Stimulated activated CD8-positive, alpha-beta memory T cell treated with anti-CD3 and anti-CD28 coated beads, Interleukin-15, amount 100 ng/mL, for 1 hour (primary cell): ENCODE data around the gene ZNF446.
"Not testable (repeated sequence)": the region's sequence is repeated elsewhere in the genome, so short reads cannot be mapped to it uniquely, and the experiment has no call there.

Source experiments
- DNase-seq: peaks from one replicate; pipeline ENCODE4 v3.0.0-alpha.2; 2020; ENCODE audit warnings: low read depth

ZNF446 gene

DNA sequence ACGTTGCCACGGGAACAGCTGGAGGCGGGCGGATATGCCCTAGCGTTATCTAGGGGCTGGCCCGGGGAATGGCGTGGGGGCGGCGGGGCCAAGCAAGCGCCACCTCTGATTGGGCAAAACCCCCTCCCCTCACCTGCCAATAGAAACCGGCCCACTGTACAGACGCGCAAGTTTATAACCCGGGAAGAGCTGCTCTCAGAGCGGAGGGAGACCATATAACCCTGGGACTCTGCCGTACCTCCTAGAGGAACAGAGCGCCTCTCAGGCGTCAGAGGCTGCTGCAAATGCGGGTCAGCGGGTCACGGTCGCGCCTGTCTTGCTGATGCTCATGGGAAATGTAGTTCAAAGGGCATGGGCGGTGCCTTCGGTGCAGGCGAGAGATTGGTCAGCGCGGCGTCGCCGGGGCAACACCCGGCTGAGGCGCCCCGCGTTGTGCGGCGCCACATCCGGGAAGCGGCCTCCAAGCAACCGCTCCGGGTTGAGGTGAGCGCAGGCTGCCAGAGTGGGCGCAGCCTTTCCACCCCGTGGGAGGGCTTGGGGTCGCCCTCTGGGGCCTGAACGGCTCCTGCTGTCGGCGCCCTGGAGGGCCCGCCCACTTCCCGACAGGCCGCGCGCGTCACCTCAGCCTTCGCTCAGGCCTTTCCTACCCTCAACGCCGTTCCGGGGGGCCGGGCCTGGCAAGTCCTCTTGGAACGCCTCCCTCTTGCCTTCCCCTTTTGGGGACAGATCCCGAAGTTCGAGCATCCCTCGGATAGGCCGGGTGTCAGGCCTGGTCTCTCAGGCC, at the start of gene ZNF446:
ZNF446 (plus strand) TSS at position 639 of the 784 bp plus-strand sequence. CDS start 867 bp downstream, outside the sequence.
- peak; percentile 92 for DNase-seq

DNA sequence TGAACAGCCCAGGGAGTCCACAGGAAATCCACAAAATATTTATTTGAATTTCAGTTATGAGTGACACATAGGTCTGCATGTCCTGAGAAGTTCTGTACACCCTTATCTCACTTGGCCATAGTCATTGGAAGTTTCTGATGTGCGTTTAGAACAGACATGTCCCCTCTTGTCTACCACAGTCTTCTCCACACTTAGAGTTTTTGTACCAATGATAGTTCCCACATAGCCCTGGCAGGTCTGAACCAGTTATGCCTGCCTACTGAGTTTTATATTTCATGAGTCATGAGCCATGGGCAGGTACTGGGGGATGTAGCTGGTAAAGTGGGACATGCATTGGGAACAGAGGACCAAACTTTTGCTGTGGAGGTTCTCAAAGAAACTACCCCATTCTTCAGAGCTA, 47.5 kb upstream of the ZNF446 start:
- no peak for DNase-seq

DNA sequence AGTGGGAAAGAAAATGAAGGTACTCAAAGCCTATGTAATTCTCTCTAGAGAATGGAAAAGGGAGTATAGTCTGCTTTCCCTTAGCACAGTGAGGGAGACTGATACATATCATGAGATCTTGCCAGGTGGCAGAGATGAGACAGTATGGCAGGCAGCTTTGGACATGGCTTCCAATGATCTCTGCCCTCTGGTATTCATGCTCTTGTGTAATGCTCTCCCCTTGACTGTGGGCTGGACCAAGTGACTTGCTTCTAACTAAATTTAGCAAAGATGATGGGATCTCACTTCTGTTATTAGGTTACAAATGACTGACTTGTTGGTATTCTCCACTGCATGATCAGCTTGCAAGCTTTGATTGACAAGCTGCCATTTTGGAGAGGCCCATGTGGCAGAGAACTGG, 46.4 kb upstream of the ZNF446 start:
- DNase-seq: no peak

DNA sequence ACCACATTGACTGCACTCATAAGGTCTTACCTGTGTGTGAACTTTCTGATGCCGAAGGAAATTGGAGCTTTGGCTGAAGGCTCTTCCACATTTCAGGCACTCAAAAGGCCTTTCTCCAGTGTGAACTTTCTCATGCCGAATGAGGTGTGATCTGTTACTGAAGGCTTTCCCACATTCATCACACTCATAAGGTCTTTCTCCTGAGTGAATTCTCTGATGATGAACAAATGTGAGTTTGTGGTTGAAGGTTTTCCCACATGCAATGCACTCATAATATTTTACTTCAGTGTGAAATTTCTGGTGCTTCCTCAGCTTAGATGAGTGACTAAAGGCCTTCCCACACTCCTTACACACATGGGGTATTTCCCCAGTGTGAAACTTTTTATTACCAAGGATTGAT, 41.9 kb upstream of the ZNF446 start:
- DNase-seq: no peak

DNA sequence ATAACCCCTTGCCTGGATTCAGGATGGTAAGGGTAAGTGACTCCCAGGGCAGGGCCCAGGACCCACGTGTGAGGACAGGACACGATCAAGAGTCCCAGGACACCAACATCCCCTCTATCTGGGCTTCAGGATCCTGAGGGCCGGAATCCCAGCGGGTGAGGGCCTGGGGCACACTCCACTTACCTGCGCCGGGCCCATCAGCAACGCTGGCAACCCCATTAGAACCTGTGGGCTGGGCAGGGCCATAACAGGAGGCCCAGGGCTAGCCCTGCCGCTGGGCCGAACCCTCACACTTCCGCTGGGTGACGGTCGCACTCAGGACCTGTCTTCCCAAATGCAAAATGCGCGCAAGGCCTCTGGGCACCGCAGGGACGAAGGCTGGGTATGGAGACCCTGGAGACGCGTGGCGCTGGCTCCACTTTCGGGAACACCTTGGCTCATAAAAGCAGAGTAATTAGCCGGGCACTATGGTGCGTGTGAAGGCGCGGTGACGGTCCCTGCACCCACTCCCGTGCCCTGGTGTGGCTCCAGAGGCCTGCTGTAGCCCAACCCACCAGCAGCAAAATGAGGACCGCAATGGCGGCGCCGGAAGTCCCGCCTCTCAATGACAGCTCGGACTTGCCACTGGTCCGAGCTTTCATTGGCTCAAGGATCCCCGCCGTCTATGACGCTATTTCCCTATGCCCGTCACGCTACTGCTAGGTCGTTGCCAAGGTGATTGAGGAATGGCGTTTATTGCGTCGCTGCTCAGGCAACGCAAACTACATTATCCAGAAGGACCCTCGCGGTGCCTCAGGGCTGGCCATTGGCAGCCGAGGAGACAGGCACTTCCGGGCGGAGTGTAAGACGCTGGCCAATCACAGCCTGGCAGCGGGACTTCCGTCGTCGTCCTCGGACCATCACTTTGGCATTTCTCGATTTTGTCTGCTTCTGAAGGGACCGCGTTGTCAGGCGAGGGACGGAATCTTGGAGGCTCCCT, 36.3 kb upstream of the ZNF446 start, which contains the start of gene ZNF132:
ZNF132 (minus strand) TSS at position 578 of the 979 bp plus-strand sequence; CDS start at position 246, 332 bp downstream.
- peak; percentile 82 for DNase-seq

DNA sequence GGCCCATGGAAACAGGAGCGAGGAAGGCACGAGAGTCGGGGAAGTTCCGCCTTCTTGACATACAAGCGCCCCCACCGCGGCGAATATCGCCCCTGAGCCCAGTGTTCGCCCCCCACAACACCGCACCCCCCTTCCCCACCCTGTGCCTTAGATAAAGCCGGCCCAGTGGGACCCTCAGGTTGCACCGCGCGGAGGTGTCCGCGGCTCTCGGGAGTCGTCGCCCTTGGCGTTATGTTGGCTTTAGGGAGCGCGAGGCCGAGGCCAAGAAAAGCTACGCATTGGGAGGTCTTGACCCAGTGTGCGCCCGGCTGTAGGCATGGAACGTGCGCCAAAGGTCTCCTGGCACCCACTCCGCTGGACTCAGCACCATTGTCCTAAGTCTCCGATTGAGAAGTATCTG, 35.6 kb upstream of the ZNF446 start:
- no peak for DNase-seq

DNA sequence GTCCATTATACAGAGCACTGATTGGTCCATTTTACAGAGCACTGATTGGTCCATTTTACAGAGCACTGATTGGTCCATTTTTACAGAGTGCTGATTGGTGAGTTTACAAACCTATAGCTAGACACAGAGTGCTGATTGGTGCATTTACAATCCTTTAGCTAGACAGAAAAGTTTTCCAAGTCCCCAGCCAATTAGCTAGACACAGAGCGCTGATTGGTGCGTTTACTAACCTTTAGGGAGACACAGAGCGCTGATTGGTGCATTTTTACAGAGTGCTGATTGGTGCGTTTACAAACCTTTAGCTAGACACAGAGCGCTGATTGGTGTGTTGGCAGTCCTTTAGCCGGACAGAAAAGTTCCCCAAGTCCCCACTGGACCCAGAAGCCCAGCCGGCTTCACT, 33.2 kb upstream of the ZNF446 start:
- not testable (repeated sequence) for DNase-seq

DNA sequence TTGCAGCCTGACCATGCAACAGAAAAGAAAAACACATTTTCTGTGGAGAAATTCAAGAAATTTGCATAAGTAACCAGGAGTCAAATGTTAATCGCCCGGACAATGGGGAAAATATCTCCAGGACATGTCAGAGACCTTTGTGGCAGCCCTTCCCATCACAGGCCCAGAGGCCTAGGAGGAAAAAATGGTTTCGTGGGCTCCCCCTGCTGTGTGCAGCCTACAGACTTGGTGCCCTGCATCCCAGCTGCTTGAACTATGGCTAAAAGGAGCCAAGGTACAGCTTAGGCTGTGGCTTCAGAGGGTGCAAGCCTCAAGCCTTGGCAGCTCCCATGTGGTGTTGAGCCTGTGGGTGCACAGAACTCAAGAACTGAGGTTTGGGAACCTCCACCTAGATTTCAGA, 27.3 kb upstream of the ZNF446 start:
- not testable (repeated sequence) for DNase-seq

DNA sequence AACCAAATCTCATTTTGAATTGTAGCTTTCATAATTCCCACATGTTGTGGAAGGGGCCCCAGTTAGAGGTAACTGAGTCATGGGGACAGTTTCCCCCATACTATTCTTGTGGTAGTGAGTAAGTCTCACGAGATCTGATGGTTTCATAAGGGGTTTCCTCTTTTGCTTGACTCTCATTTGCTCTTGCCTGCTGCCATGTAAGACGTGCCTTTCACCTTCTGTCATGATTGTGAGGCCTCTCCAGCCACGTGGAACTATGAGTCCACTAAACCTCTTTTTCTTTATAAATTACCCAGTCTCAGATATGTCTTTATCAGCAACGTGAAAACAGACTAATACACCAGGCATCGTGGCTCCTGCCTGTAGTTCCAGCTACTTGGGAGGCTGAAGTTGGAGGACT, 26.2 kb upstream of the ZNF446 start:
- not testable (repeated sequence) for DNase-seq

DNA sequence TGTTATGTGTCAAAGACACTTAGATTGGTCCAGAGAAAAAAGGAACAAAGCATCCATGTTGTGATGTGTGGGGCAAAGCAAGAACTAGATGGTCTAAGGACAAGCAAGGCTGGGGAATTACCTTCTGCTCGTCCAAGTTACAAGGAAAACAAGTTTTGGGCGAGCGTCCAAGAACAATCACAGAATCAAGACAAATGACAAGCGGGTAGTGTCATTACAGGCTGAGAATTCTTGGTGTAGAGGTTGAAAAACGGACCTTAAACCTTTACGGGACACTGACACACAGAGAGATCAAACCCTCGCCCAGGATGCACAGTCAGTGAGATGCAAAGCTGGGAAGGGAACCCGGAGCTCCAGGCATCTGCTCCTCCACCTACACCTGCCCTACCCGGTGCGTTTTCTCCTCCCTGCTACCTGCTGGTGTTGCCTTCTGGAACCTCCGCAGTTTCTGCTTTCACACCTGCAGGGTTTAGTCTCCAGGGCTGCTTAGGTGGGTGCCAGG, 25.2 kb upstream of the ZNF446 start:
- no peak for DNase-seq

DNA sequence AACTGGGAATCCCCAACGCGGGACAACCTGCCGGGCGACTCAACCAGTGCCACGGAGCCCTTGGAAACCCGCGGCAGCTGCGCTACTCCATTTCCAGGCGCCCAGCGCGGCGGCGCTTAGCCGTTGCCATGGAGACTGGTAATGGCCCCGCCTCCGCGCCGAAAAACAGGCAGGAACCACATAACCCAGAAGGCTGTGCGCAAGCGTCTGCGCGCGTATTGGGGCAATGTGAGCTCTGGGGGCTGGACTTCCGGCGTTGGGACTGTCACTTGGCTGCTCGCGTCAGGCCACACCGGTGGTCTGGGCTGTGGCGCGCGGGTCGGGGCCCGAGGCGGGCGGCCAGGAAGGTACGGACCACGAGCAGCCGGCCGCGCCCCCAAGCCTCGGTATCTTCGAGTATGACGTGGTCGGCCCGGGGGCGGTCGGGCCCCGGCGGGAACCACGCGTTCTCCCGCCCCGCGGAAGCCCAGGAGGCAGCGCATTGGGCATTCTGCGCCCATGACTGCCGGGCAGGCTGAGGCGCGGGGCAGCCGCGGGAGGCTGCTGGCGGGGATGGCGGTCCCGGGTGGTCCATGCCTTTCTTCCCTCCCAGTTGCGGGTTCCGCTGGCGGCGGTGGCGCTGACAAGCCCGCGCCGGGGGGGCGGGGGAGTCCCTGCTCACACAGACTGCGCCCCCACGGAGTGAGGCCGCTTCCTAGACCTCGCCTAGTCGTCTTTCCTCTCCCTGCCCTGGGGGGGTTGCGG, 24.6 kb upstream of the ZNF446 start, which contains the start of gene ZNF324B:
ZNF324B (plus strand) TSS at position 265 of the 744 bp plus-strand sequence. CDS start 2,080 bp downstream, outside the sequence.
- peak; percentile 94 for DNase-seq

DNA sequence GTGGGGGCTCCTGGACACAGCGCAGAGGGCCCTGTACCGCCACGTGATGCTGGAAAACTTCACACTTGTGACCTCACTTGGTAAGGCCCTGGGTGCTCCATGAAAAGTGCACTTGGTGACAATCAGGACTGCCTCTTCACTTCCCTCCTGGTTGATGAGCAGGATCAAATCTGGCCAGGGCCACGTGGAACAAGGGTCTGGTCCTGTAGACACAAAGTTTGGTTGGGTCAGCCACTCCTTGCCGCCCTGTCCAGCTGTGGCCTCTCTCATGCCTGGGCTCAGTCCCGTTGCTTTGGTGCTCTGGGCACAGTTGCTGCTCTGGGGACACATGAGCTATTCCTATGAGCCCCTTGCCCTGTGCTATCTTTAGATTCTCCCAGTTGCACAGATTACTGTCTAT, 22.4 kb upstream of the ZNF446 start:
- DNase-seq: no peak

DNA sequence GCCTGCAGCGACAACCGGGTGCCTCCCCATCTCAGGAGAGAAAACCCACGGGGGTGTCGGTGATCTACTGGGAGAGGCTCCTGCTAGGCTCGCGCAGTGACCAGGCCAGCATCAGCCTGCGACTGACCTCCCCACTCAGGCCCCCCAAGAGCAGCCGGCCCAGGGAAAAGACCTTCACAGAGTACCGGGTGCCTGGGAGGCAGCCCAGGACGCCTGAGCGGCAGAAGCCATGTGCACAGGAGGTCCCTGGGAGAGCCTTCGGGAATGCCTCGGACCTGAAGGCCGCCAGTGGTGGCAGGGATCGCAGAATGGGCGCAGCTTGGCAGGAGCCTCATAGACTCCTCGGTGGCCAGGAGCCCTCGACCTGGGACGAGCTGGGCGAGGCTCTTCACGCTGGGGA, 20.8 kb upstream of the ZNF446 start:
- DNase-seq: no peak

DNA sequence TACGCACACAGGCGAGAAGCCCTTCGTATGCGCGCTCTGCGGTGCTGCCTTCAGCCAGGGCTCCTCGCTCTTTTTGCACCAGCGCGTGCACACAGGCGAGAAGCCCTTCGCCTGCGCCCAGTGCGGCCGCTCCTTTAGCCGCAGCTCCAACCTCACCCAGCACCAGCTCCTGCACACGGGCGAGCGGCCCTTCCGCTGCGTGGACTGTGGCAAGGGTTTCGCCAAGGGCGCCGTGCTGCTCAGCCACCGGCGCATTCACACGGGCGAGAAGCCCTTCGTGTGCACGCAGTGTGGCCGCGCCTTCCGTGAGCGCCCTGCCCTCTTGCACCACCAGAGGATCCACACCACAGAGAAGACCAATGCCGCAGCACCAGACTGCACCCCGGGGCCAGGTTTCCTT, 20.0 kb upstream of the ZNF446 start:
- DNase-seq: no peak

DNA sequence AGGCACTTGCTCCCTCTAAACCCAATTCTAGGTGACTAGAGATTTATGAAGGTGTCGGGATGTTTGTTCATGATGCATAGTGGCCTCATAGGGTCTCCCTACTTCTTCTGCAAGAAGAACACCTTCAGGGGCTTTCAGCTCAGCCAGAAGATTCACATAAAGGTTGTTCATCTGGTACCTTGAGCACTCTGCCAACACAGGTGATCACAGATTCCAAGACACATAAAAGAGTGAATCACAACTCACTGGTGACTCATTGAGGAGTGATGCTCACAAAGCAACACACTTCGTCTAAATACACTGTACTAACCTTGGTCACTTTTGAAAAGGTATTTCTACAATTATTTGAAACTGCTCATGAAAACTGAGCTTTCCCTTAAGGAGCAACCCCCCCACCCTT, 16.1 kb upstream of the ZNF446 start:
- no peak for DNase-seq

DNA sequence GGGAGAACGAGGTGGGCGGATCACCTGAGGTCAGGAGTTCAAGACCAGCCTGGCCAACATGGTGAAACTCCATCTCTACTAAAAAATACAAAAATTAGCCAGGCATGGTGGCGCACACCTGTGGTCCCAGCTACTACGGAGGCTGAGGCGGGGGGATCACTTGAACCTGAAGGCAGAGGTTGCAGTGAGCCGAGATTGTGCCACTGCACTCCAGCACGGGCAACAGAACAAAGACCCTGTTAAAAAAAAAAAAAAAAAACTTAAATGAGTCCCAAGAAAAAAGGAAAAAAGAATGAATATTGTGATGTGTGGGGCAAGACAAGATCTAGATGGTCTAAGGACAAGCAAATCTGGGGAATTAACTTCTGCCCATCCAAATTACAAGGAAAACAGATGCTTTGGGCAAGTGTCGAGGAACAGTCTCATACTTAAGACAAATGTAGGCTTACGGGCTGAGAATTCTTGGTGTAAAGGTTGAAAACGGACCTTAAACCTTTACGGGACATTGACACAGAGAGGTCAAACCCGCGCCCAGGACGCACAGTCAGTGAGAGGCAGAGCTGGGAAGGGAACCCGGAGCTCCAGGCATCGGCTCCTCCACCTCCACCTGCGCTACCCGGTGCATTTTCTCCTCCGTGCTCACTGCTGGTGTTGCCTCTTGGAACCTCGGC, 9.9 kb upstream of the ZNF446 start:
- no peak for DNase-seq

DNA sequence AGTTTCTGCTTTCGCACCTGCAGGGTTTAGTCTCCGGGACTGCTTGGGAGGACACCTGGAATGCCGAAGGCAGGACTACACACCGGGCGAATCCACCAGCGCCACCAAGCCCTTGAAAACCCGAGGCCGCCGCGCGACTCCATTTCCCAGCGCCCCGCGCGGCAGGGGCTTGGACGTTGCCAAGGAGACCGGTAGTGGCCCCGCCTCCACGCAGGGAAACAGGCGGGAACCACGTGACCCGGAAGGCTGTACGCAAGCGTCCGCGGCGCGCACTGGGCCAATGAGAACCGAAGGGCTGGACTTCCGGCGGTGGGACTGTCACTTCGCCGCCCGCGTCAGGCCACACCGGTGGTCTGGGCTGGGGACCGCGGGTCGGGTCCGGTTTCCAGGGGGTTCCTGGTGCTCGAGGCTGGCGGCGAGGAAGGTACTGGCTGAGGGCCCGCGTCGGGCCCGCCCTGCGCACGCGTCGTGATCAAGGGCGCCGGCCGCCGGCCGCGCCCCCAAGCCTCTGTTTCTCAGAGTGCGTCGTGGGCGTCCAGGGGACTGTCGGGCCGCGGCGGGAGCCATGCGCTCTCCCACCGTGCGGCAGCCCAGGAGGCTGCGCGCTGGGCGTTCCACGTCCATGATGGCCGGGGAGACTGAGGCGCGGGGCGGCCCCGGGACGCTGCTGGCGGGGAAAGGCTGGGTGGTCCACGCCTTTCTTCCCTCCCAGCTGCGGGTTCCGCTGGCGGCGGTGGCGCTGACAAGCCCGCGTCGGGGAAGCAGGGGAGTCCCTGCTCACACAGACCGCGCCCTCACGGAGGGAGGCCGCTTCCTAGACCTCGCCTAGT, 9.2 kb upstream of the ZNF446 start, which contains the start of gene ZNF324:
ZNF324 (plus strand) TSS at position 321 of the 830 bp plus-strand sequence. CDS start 2,106 bp downstream, outside the sequence.
- DNase-seq: peak; percentile 96

DNA sequence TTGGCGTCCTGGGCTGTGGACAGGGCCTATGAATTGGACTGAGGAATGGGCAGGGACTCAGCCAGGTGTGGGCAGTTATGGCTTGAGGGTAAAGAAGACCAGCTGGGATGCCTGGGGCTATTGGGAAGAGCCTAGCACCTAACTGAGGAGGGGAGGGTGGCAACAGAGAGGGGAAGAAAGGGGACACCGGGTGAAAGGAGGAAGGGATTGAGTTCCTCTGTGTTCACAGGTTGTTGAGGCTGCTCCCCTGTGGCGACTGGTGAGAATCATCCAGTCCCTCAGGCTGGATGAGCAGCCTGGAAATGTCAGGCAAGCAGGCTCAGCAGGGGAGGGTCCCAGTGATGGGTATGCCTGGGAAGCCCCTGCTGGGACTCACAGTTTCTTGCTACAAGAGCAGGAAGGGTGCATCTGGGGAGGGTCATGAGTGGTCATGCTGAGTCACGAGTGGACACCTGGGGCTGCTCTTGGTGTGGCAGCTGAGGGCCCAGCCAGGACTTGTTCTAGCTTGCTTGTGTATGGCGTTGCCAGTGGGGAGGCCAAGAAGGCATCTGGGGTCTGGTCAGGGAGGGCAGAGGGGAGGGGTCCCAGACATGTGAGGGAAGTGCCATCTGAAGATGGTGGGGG, 7.8 kb upstream of the ZNF446 start:
- no peak for DNase-seq

DNA sequence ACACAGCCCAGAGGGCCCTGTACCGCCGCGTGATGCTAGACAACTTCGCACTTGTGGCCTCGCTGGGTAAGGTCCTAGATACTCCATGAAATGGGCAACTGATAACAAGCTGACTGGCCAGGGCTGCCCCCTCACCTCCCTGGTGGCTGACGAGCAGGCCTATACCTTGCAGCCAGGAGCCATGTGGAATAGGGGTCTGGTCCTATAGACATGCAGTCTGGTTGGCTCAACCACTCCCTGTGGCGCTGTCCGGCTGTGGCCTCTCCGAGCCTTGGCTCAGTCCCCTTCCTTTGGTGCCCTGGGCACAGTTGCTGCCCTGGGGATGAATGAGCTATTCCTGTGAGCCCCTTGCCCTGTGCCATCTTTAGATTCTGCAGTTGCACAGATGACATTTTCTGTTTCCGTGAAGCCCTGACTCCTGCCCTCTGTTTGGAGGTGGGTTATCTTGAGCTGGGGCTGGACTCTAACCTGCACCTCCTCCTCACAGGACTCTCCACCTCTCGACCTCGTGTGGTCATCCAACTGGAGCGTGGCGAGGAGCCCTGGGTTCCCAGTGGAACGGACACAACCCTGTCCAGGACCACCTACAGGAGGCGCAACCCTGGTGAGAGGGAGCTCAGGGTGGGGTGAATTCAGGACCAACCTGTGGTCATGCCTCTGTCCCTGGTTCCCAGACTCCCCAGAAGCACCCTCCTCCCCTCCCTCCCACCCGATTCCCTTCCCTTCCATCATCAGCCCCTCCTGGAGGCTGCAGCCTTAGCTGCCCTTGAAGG, 6.7 kb upstream of the ZNF446 start:
- DNase-seq: no peak
